Progenitor cell of endocrine pancreas (in vitro differentiated cells): ENCODE data around the gene THAP7. TPM values are rescaled to one million over a fixed set of nuclear protein-coding genes. Genes with fewer than 3 reads are reported as not detected.

Source experiments
- DNase-seq: peaks from one replicate; pipeline ENCODE4 v3.0.0; 2021; ENCODE audit warnings: low spot score; ENCODE audit not compliant: unreplicated experiment
- H3K27ac Mint-ChIP-seq: 2 replicates; pipeline ENCODE4 v1.8.0; 2021; ENCODE audit warnings: mild to moderate bottlenecking, moderate library complexity, mixed read lengths
- H3K27me3 Mint-ChIP-seq: 2 replicates; pipeline ENCODE4 v1.8.0; 2021; ENCODE audit warnings: mixed read lengths
- H3K36me3 Mint-ChIP-seq: 2 replicates; pipeline ENCODE4 v1.8.0; 2022; ENCODE audit warnings: mixed read lengths; ENCODE audit not compliant: insufficient read depth
- H3K4me1 Mint-ChIP-seq: 2 replicates; pipeline ENCODE4 v1.8.0; 2021; ENCODE audit warnings: low read depth, mixed read lengths
- H3K4me3 Mint-ChIP-seq: 2 replicates; pipeline ENCODE4 v1.8.0; 2021; ENCODE audit warnings: low read depth, mild to moderate bottlenecking, moderate library complexity, mixed read lengths
- H3K9me3 Mint-ChIP-seq: 2 replicates; pipeline ENCODE4 v1.8.0; 2021; ENCODE audit warnings: low read depth, mixed read lengths
- total RNA-seq: library from RNA; stranded (reverse); gene quantifications from 2 replicates; pipeline ENCODE4 v1.2.1, GENCODE V29; 2021
- TF ChIP-seq, protein P1 (sequence below): fragments of 200-600 bp; sonication (generic); IDR thresholded peaks from one replicate; pipeline ENCODE4 v1.5.0; 2021; ENCODE audit warnings: antibody characterized with exemption, mild to moderate bottlenecking; ENCODE audit not compliant: unreplicated experiment

THAP7 gene
- total RNA-seq, 1 donor from 2014 or later, result 17.6 TPM

DNA sequence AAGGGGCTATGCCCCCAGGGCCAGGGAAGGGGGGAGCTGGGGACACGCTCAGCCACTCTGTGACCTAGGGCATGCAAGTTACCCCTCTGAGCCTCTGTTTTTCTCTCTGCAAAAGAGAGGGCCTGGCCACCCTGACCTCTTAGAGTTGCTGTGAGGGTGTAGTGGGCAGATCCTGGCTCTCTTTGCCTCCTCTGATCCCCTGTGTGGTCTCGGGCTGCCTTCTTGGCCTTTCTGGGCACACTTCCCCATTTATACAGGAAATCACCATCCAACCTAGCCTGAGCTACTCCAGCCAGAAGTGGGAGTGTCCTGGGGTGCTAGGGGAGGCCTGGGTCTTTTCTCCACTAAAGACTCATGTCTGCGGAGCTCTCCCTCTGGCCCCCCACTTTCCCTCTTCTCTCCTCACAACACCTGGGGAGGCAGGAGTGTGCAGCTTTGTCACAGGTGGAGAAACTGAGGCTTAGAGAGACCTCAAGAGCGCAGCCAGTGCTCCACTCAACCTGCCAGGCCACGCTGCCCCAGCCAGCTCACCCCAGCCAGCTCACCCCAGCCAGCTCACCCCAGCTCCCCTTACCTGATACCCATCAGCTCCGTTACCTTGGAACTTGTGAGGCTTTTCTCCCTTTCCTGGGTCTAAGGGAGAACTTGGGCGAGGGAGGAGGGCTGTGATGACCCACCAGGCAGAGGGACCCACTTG, 33.5 kb downstream of the THAP7 start:
- H3K9me3 Mint-ChIP-seq, result no peaks in the 10 kb centered on the region
- H3K27me3 Mint-ChIP-seq, result peaks cover 22% of the 10 kb centered on the region
- H3K27ac Mint-ChIP-seq, result no peak overlapping the region
- no peak overlapping the region for H3K4me3 Mint-ChIP-seq
- H3K36me3 Mint-ChIP-seq, result no peaks in the 10 kb centered on the region
- TF ChIP-seq, protein P1, sequence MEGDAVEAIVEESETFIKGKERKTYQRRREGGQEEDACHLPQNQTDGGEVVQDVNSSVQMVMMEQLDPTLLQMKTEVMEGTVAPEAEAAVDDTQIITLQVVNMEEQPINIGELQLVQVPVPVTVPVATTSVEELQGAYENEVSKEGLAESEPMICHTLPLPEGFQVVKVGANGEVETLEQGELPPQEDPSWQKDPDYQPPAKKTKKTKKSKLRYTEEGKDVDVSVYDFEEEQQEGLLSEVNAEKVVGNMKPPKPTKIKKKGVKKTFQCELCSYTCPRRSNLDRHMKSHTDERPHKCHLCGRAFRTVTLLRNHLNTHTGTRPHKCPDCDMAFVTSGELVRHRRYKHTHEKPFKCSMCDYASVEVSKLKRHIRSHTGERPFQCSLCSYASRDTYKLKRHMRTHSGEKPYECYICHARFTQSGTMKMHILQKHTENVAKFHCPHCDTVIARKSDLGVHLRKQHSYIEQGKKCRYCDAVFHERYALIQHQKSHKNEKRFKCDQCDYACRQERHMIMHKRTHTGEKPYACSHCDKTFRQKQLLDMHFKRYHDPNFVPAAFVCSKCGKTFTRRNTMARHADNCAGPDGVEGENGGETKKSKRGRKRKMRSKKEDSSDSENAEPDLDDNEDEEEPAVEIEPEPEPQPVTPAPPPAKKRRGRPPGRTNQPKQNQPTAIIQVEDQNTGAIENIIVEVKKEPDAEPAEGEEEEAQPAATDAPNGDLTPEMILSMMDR, result no peak
- H3K4me1 Mint-ChIP-seq, result peaks cover 7% of the 10 kb centered on the region
- no peak for DNase-seq

DNA sequence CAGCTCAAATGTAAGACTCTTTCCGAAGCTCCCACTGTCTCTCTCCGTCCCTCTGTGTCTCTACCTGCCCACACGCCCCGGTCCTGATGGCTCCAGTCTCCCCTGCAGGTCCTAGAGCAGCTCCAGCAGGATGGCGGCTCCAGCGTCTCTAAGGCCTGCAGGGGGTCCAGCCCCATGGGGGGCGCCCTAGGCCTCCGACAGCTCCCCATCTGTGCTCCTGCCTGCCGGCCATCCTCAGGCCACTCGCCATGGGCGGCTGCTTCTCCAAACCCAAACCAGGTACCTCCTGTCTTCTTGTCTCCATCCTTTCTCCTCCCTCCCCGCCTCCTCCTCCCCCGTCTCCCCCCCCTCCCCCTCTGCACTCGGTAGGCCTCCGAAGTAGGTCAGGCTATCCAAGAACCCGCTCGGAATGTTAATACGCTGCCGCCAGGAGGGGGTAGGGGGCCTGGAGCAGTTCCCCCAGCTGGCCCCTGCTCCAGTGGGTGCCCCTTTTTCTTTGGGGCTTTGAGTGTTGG, 34.2 kb downstream of the THAP7 start:
- H3K27me3 Mint-ChIP-seq, result peaks cover 29% of the 10 kb centered on the region
- H3K4me3 Mint-ChIP-seq, result no peak overlapping the region

GRCh38 chr22:20966883-20967696, 34.8 kb downstream of the THAP7 start, which contains the start of gene AIFM3:
Gene AIFM3 (plus strand): TSS chr22:20967255. CDS start chr22:20967945, 690 bp downstream.
- H3K4me3 Mint-ChIP-seq, result no peak within 1 kb of the TSS

More for the DNA sequence above, 34.2 kb downstream of the THAP7 start:
- no peaks in the 10 kb centered on the region for H3K9me3 Mint-ChIP-seq
- peaks cover 8% of the 10 kb centered on the region for H3K4me1 Mint-ChIP-seq
- no peak for DNase-seq
- TF ChIP-seq, protein P1, result no peak
- no peaks in the 10 kb centered on the region for H3K36me3 Mint-ChIP-seq
- H3K27ac Mint-ChIP-seq, result no peak overlapping the region

DNA sequence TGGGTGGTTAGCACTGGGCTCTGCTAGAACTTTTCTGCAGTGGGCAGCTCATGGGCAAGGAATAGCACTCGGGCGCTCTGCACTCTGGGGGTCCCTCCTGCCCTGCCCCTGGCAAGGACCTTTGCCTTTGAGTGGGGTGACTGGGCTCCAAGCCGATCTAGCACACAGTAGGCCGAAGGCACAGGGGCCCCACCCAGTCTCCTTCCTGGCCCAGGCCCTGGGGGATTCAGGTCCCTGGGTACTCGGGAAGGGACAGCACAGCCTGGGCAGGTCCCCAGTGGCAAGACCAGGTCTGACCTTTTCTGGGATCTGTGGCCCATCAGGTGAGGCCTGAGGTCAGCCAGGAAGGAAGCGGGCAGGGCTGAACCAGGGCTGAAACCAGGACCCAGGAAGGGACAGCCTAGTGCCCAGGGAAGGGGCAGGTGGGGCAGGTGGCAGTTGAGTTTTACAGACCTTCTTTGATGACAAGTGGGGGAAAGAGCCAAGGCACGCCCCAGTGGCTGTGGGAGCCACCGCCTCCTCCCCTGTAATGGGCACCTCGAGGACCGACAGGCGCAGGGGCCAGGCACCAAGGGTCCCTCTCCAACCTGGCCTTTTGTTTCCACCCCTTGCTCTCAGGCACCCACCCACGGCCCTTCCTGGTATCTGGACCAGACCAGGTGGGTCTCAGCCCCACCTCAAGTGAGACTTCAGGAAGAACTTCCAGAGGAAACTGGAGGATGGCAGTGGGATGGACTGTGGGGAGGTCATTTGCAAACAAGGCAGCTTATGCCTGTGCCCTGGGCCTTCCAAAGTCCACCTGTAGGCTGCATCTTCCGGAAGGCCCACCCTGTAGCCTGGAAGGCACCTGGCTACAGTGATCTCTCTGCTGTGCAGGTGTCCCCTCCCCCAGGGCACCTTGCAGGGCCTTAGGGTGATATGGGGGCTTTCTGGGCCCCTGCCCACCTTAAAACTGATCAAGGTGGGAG, 35.7 kb downstream of the THAP7 start:
- Mint-ChIP-seq H3K36me3 (no peaks in the 10 kb centered on the region), H3K4me1 (peaks cover 8% of the 10 kb centered on the region), H3K4me3 (peak overlapping the region; percentile 24), H3K9me3 (no peaks in the 10 kb centered on the region), H3K27me3 (peaks cover 29% of the 10 kb centered on the region), H3K27ac (no peak overlapping the region)
- TF ChIP-seq, protein P1, result no peak
- DNase-seq, result no peak

More at GRCh38 chr22:20966883-20967696, 34.8 kb downstream of the THAP7 start, which contains the start of gene AIFM3:
- no peak for DNase-seq
- H3K4me1 Mint-ChIP-seq, result peaks cover 8% of the 10 kb centered on the region
- peaks cover 29% of the 10 kb centered on the region for H3K27me3 Mint-ChIP-seq
- no peak within 1 kb of the TSS for H3K27ac Mint-ChIP-seq
- TF ChIP-seq, protein P1, result no peak
- no peaks in the 10 kb centered on the region for H3K36me3 Mint-ChIP-seq
- no peaks in the 10 kb centered on the region for H3K9me3 Mint-ChIP-seq
